ENCODE results near the gene SLC17A1.

GRCh38 chr6:25852756-25853155, 20.9 kb upstream of the SLC17A1 start:
- TF ChIP-seq CTCF (IDR thresholded peaks at IDR 0.05) (no peak), POLR2A (IDR thresholded peaks at IDR 0.05) (no peak)
